Measurements from ENCODE around the gene GMPPA.

The GMPPA gene

DNA sequence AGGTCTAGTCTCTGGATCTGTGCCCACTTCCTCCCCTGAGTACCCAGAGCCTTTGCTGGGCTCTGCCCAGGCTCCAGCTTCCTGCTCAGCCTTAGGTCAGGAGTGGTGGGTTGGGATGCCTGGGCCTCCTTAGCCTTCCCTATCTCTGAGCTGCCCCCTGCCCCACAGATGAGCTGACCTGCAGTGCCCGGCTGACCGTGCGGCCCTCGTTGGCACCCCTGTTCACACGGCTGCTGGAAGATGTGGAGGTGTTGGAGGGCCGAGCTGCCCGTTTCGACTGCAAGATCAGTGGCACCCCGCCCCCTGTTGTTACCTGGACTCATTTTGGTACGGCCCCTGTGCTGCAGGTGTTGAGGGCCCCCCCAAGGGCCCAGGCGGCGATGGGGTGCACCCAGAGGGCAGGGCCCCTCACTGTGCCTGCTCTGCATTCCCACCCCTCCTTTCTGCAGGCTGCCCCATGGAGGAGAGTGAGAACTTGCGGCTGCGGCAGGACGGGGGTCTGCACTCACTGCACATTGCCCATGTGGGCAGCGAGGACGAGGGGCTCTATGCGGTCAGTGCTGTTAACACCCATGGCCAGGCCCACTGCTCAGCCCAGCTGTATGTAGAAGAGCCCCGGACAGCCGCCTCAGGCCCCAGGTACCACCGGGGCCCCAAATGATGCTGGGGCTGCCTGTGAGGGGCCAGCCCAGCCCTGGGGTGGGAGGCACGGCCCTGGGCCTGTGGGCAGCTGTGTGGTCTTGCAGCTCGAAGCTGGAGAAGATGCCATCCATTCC lies 30.1 kb upstream of the GMPPA start:
- no peak for FAIRE-seq

GRCh38 chr2:219469186-219469724 lies 29.4 kb upstream of the GMPPA start:
- no peak for FAIRE-seq

- no peak for FAIRE-seq
Observed at GRCh38 chr2:219470429-219470828, 28.3 kb upstream of the GMPPA start.

GRCh38 chr2:219471476-219472371 lies 27.0 kb upstream of the GMPPA start:
- no peak for FAIRE-seq

DNA sequence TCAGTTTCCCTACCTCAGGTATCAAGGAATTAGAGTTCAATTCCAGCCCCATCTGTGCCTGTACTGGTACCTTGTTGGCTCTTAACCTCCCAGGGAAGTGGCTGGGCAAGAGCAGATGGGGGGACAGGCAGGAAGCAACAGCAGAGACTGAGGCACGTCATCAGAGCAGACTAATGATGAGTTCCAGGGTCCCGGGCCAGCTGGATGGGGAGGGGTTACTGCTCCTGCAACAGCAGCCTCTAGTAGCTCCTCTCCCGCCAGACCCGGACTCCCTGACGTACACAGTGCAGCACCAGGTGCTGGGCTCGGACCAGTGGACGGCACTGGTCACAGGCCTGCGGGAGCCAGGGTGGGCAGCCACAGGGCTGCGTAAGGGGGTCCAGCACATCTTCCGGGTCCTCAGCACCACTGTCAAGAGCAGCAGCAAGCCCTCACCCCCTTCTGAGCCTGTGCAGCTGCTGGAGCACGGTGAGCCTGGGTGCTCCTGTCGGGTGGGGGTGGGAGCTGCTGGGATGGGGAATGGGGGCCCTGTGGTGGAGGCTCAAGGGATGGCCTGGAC lies 26.0 kb upstream of the GMPPA start:
- no peak for FAIRE-seq

DNA sequence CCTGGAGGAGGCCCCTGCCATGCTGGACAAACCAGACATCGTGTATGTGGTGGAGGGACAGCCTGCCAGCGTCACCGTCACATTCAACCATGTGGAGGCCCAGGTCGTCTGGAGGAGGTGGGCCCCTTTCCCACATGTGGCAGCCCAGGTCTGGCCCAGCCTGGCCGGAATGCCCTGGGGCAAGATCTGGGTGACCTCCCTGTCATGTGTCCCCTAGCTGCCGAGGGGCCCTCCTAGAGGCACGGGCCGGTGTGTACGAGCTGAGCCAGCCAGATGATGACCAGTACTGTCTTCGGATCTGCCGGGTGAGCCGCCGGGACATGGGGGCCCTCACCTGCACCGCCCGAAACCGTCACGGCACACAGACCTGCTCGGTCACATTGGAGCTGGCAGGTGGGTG lies 25.2 kb upstream of the GMPPA start:
- FAIRE-seq, result no peak

DNA sequence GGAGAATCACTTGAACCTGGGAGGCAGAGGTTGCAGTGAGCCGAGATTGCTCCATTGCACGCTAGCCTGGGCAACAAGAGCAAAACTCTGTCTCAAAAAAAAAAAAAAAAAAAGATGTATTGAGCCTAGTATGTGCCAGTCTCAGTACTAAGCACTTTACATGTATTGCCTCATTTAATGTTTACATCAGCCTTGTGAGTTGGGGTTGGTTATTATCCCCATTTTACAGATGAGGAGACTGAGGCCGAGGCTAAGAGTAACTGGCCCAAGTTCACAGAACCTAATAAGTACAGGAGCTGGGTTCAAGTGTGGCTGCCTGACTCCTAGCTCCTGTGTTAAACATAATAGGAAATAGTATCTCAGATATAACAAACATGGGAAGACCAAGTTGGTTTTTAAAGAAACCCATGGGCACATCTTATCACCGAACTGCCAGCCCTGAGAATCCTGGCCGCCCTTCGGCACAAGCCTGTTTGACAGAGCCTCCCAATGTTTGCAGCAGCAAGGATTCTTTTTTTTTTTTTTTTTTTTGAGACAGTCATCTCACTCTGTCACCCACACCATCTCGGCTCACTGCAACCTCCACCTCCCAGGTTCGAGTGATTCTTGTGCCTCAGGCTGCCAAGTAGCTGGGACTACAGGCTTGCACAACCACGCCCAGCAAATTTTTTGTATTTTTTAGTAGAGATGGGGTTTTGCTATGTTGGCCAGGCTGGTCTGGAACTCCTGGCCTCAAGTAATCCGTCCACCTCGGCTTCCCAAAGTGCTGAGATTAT lies 24.2 kb upstream of the GMPPA start:
- FAIRE-seq, result no peak

GRCh38 chr2:219475278-219475677 lies 23.4 kb upstream of the GMPPA start:
- FAIRE-seq, result no peak

GRCh38 chr2:219475697-219476651 lies 22.7 kb upstream of the GMPPA start:
- no peak for FAIRE-seq

DNA sequence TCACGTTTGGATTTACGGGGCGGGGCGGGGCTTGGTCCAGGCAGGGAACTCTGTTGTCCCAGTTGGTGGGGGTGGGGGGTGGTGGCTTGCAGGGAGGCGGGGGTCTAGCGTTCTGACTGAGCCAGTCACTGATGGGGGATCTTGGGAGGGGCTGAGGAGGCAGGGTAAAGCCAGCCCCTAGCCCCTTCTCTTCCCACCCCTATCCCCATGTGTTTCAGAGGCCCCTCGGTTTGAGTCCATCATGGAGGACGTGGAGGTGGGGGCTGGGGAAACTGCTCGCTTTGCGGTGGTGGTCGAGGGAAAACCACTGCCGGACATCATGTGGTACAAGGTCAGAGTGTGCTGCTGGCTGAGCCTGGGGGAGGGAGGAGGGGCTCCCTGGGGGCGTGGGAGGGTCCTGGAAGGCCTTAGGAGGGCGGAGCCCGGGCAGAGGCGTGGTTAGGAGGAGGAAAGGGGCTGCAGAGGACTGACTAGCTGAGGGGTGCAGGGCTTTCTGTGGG lies 22.0 kb upstream of the GMPPA start:
- FAIRE-seq, result no peak

DNA sequence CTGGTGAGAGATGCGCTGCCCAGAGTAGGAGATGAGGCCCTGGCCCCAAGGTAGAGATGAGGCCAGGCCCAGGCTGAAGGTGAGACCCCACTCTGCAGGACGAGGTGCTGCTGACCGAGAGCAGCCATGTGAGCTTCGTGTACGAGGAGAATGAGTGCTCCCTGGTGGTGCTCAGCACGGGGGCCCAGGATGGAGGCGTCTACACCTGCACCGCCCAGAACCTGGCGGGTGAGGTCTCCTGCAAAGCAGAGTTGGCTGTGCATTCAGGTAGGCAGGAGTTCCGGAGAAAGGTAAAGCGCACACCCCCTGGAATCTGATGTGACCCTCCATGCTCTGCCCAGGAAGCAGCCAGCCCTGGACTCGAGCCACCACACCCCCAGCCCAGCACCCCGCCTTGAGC lies 21.5 kb upstream of the GMPPA start:
- no peak for FAIRE-seq

- no peak for FAIRE-seq
Observed at GRCh38 chr2:219477815-219478214, 20.9 kb upstream of the GMPPA start.

GRCh38 chr2:219478916-219479315 lies 19.8 kb upstream of the GMPPA start:
- FAIRE-seq, result no peak

DNA sequence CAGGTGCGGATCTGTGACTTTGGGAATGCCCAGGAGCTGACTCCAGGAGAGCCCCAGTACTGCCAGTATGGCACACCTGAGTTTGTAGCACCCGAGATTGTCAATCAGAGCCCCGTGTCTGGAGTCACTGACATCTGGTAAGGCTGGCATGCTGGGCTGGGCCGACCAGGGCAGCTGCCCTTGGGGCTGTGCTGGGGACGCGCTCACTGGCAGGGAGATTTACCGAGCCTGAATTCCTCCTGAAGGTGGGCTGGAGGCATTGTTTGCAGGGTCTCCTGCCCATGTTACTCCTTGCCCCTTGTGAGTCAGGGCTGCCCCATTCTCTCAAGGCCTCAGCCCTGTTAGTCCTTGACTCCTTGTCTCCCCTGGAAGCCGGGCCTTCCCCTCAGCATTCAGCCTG lies 18.7 kb upstream of the GMPPA start:
- no peak for FAIRE-seq

GRCh38 chr2:219482674-219483405 lies 15.9 kb upstream of the GMPPA start:
- no peak for FAIRE-seq

- no peak for FAIRE-seq
Observed at GRCh38 chr2:219483451-219484342, 15.0 kb upstream of the GMPPA start.

GRCh38 chr2:219484343-219485200 lies 14.1 kb upstream of the GMPPA start:
- FAIRE-seq, result no peak

DNA sequence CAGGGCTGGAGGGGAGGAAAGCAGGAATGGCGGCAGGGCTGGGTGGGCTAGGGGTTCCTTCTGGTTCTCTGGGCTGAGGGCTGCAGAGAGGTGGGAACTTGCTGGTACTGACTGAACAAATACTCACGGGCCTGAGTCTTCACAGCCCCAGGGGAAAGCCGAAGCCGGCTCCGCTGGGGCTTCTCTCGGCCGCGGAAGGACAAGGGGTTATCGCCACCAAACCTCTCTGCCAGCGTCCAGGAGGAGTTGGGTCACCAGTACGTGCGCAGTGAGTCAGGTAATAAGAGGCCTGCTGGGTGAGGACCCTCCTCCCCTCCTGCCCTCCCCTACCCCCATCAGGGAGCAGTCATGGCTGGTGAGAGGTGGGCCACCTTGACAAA lies 13.5 kb upstream of the GMPPA start:
- no peak for FAIRE-seq
